ENCODE data around the gene CD3G.
A peak's percentile ranks its signal among the peaks of the same experiment; 100 is the strongest.
"Not testable (repeated sequence)": the region's sequence is repeated elsewhere in the genome, so short reads cannot be mapped to it uniquely, and the experiment has no call there.

CD3G gene

DNA sequence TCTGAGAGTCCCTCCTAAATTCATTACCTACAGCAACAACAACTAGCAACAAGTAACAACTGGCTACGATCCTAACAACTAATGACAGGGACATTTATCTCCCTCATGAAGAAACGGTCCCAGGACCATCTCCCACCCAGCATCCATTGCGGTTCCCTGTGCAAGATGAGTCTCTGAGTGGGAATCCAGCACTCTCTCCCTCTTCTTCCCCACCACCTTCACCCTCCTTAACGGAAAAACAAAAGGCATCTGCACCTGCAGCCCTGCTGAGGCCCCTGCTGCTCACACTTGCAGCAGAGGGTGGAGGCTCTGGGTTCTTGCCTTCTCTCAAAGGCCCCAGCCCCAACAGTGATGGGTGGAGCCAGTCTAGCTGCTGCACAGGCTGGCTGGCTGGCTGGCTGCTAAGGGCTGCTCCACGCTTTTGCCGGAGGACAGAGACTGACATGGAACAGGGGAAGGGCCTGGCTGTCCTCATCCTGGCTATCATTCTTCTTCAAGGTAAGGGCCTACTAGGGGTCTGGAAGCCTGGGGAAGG lies at the start of gene CD3G:
TSS of gene CD3G (plus strand) at position 364 of the 535 bp plus-strand sequence. CDS start at position 444, 80 bp downstream.
- DNase-seq = no peak

DNA sequence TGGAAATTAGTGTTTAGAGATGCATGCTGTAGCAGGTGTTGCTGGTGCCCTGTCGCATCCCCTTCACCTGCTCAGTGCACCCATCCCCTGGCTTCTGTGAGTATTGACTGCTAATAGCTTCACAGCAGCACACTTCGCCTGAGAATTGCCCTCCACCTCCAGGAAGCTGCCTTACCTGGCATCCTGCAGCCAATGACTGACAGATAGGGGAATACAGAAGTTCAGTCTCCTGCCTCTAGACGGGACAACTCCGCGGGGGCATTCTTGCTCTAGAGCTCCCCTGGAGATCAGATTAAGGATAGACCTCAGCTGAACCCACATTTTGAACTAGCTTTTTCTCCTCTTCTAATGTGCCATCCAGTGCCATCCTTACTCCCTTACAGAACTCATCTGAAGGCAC lies 48.9 kb upstream of the CD3G start:
- DNase-seq = no peak

GRCh38 chr11:118295815-118296454 lies 48.2 kb upstream of the CD3G start:
- DNase-seq = peak; percentile 26

DNA sequence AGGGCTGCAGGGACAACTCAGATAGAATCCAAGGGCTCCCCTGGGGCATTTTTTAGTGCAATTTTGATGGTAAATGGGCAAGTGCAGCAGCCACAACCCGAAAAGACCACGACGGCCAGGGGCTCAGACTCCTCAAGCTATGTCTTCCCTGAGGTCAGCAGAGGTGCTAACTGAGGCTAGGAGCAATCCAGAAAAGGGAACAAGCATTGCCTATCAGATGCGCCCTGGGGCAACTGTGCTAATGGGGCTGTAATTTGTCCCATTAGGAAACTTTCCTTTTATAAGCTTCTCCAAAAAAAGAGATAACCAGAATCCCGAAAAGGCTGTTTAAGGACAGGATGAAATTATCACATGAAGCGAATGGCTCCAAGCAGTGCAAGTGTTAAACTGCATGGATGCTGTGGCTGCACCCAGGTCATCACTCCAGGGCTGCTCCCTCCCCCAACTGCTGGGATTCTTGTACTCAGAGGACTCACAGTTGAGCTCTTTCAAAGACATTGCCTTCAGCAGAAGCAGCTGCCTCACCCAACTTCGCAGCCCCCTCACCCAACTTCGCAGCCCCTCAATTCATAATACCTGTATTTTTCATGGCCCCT lies 42.4 kb upstream of the CD3G start:
- no peak for DNase-seq

GRCh38 chr11:118304227-118304567 lies 39.9 kb upstream of the CD3G start:
- no peak for DNase-seq

GRCh38 chr11:118304568-118305248 lies 39.4 kb upstream of the CD3G start, which contains the start of gene CD3E:
TSS of gene CD3E (plus strand) at chr11:118304730. CDS start at chr11:118304953, 223 bp downstream.
- DNase-seq = no peak

DNA sequence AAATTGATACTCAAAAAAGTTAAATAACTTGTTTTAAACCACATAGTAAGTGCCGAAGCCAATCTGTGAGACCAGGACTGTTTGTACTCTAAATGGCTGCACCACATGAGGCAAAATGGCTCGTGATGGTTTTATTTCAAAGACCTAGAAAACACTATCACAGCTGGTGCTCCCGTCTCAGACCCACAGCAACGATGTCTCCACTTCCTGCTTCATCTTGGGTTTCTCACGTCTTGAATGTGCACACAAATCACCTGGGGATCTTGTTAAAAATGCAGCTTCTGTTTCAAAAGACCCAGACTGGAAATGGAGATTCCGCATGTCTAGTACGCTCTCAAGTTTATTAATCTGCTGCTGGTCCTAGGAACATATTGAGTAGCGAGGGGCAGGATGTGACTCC lies 38.4 kb upstream of the CD3G start:
- DNase-seq = no peak

GRCh38 chr11:118306556-118306955 lies 37.6 kb upstream of the CD3G start:
- DNase-seq = no peak

DNA sequence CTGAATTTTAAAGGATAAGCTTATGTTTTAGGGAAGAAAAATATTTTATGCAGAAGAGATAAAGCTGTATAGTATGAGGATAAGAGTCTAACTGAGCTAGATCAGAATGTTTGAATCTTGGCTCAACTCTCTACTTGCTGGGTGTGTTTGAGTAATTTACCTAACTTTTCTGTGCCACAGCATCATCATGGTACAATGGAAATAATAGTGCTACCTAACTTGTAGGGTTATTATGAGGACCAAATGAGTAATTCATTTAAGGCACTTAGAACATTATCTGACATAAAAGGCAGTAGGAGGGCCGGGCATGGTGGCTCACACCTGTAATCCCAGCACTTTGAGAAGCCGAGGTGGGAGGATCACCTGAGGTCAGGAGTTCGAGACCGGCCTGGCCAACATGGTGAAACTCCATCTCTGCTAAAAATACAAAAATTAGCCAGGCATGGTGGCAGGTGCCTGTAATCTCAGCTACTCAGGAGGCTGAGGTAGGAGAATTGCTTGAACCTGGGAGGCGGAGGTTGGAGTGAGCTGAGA lies 35.1 kb upstream of the CD3G start:
- DNase-seq = not testable (repeated sequence)

DNA sequence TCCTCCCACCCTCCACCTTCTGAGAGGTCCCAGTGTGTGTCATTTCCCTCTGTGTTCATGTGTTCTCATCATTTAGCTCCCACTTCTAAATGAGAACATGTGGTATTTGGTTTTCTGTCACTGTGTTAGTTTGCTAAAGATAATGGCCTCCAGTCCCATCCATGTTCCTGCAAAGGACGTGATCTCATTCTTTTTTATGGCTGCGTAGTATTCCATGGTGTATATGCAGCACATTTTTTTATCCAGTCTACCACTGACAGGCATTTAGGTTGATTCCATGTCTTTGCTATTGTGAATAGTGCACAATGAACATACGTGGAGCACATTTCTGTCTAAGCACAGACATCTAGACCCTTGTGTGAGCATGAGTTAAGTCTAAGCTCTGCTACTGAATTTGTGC lies 33.9 kb upstream of the CD3G start:
- no peak for DNase-seq

DNA sequence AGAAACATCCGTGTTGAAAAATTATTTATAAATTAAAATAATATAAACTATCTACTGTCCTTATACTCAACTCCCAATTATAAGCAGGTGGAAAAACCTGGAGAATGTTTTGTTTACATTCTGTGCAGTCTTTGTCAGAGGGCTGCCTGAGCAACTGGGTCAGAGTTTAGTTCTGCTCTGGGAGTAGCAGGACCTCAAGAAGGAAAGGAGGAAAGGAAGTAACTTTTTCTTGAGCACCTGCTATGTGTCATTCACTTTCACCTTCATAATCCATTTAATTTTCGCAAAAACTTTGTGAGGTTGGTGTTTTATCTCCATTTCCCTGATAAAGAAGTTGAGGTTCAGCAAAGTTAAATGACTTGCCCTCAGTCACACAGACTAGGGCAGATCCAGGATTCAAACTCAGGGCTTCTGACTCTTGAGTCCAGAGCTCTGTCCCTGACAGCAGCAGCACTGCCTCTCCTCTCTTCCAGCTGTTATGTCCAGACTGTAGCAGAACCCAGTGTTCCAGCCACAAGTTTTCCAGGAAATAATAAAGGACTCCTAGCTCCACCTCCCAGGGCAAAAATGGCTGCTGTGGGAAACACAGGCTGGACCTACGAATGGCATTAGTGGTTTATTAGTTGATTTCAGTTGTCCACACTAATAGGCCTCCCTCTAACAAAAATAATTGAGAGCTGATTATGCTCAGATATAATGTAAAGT lies 33.2 kb upstream of the CD3G start:
- no peak for DNase-seq

GRCh38 chr11:118311518-118311917 lies 32.6 kb upstream of the CD3G start:
- no peak for DNase-seq

DNA sequence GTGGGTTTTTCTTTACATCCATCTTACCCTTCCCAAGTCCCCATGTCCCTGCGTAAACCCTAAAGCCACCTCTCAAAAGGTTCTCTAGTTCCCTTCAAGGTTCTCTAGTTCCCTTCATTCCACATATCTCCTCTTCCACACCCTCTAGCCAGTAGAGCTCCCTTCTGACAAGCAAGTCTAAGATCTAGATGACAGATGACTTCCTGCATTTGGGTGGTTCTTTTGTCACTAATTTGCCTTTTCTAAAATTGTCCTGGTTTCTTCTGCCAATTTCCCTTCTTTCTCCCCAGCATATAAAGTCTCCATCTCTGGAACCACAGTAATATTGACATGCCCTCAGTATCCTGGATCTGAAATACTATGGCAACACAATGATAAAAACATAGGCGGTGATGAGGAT lies 31.8 kb upstream of the CD3G start:
- DNase-seq = no peak

DNA sequence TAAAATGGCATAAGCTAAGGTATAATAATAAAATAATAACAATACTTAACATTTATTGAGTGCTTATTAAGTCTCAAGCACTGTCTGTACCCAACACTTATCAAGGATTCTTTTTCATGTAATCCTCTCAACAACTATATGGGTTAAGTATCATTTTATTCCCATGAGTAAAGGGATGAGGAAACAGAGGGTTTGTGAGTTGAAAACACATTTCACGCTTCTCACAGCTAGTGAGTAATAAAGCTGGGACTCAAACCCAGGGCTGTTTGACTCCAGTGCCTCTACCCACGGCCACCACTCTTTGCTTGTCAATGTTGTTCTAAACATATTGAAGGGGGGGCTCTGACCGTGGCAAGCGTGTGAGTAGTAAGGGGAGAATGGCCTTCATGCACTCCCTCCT lies 30.9 kb upstream of the CD3G start:
- DNase-seq = peak; percentile 11

GRCh38 chr11:118314988-118315411 lies 29.1 kb upstream of the CD3G start:
- no peak for DNase-seq

DNA sequence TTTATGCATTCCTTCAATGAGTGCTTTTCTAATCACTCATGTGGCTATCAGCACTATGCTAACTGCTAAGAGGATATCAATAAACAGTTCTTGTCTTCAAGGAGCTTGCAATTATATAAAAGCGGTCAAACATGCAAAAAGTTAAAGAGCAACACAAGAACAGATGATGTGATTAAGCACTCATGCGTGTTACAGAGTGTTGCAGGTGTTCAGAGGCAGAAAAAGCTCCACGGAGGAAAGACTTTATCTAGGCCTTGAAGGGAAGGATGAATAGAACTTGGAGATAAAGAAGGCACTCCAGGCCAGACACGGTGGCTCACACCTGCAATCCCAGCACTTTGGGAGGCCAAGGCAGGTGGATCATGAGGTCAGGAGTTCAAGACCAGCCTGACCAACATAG lies 26.0 kb upstream of the CD3G start:
- DNase-seq = no peak

GRCh38 chr11:118318581-118319336 lies 25.4 kb upstream of the CD3G start:
- DNase-seq = no peak

DNA sequence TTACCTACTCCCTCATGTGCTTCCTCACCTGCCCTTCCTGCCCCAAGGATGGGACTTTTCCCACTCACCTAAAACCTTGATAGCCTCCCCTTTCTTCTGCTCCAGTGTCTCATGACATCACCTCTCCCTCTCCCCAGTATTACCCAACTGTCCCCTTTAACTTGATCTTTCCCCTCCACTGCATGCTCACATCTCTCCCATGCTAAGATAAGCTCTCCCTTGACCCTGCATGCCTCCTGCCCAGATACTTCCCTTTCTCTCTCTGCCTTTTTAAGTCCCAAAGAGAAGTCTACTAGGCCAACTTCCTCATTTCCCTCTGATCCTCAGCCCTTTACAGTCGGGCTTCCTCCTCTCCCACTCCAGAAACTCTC lies 24.8 kb upstream of the CD3G start:
- DNase-seq = no peak

- no peak for DNase-seq
Observed at GRCh38 chr11:118320515-118320914, 23.6 kb upstream of the CD3G start.

GRCh38 chr11:118321386-118322082 lies 22.6 kb upstream of the CD3G start:
- DNase-seq = no peak

DNA sequence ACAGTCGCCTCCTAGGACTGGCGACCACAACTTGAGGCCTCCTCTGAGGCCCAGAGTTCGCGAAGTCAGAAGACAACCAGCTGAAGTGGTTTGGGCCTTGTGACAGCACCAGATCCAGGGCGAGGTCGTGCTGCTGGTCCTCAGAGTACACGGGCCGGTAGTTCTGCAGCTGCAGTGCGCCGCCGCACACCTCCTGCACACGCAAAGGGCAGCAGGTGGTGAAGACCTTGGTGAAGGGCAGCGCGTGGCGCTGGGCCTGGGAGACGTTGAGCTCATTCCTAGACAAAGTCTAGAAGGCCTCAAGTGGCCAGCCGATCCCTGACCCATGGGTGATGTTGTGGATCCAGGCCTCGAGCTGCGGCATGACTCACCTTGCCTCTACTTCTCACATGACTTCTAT lies 21.4 kb upstream of the CD3G start:
- no peak for DNase-seq

DNA sequence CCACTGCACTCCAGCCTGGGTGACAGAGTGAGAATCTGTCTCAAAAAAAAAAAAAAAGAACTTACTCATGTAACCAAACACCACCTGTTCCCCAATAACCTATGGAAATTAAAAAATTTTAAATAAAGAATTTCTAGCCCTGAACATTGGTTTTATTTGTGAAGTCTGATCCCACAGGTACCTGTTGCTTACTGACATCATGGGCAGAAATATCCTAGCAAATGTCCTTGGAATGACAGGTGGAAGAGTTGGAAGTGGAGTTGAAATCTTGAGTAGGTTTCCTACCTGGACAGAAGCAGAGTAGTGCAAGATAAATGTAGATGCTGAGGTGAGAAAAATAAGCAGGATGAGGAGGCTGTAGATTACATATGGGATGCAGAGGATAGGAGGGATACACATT lies 18.9 kb upstream of the CD3G start:
- no peak for DNase-seq
